H1 (cell line): ENCODE data around the gene CAPN2. TPM values are rescaled to one million over a fixed set of nuclear protein-coding genes. Genes with fewer than 3 reads are reported as not detected.

Source experiments
- CTCF ChIA-PET: fragments of 300-600 bp; sonication (Branson Sonifier 250); formaldehyde crosslinking; loops from one replicate; lab custom pipeline; 2021; ENCODE audit not compliant: partially characterized antibody; lab: Charles Lee
- POLR2A ChIA-PET: fragments of 300-600 bp; sonication (Branson Sonifier 250); formaldehyde crosslinking; loops from one replicate; lab custom pipeline; 2021; ENCODE audit warnings: inconsistent platforms; ENCODE audit not compliant: partially characterized antibody; lab: Charles Lee
- DNase-seq, 2 experiments: peaks; one replicate each; pipeline versions ENCODE4 v3.0.0 to v3.0.0-alpha.2; 2010 to 2022; ENCODE audit warnings: low spot score in 2 of 2, low read depth in 1 of 2, mixed read lengths in 1 of 2
- FAIRE-seq: peaks from 2 replicates; lab custom pipeline; 2011; peaks lifted over from hg19 to GRCh38; lab: Jason Lieb, UNC
- H2AFZ ChIP-seq: 2 replicates; pipeline ENCODE4 v1.8.1; 2012; ENCODE audit warnings: low read length, inconsistent platforms
- H2AK5ac ChIP-seq: 2 replicates; pipeline ENCODE4 v1.6.1; 2013; ENCODE audit warnings: low read depth, low read length
- H2BK120ac ChIP-seq: replicated peaks from 2 replicates; pipeline ENCODE3; 2013; ENCODE audit warnings: low read depth, low read length, inconsistent platforms
- H2BK12ac ChIP-seq: 2 replicates; pipeline ENCODE4 v1.6.1; 2013; ENCODE audit warnings: low read depth, low read length
- H2BK15ac ChIP-seq: 2 replicates; pipeline ENCODE4 v1.6.1; 2013; ENCODE audit warnings: low read length
- H2BK20ac ChIP-seq: 2 replicates; pipeline ENCODE4 v1.6.1; 2013; ENCODE audit warnings: low read length
- H2BK5ac ChIP-seq: 2 replicates; pipeline ENCODE4 v1.6.1; 2013; ENCODE audit warnings: low read depth, low read length
- H3K14ac ChIP-seq: 2 replicates; pipeline ENCODE4 v1.6.1; 2013; ENCODE audit warnings: inconsistent platforms; ENCODE audit not compliant: insufficient read length
- H3K18ac ChIP-seq: 2 replicates; pipeline ENCODE4 v1.6.1; 2013; ENCODE audit warnings: low read length; ENCODE audit errors: extremely low read depth
- H3K23ac ChIP-seq: 2 replicates; pipeline ENCODE4 v1.6.1; 2013; ENCODE audit warnings: inconsistent platforms; ENCODE audit not compliant: insufficient read length
- H3K23me2 ChIP-seq: 2 replicates; pipeline ENCODE4 v1.6.1; 2013; ENCODE audit warnings: low read depth, low read length
- H3K27ac ChIP-seq: 2 replicates; pipeline ENCODE4 v1.6.1; 2011; ENCODE audit warnings: low read depth, low read length, inconsistent platforms
- H3K27me3 ChIP-seq, 4 experiments: replicated peaks in 1 of 4; 1 replicate in 1 of 4; 2 replicates in 3 of 4; pipeline versions ENCODE4 v1.6.1 to v1.8.1; 2011 to 2013; ENCODE audit warnings: low read length in 3 of 4, mild to moderate bottlenecking in 3 of 4, inconsistent platforms in 2 of 4, mixed read lengths in 2 of 4, moderate library complexity in 1 of 4; ENCODE audit not compliant: control insufficient read depth in 3 of 4, insufficient read depth in 3 of 4; ENCODE audit errors: extremely low read depth in 1 of 4
- H3K36me3 ChIP-seq, 4 experiments: 2 replicates each; pipeline versions ENCODE4 v1.6.1 to v1.8.1; 2011 to 2013; ENCODE audit warnings: mild to moderate bottlenecking in 4 of 4, low read length in 3 of 4, moderate library complexity in 2 of 4, control low read depth in 1 of 4, inconsistent platforms in 1 of 4; ENCODE audit not compliant: insufficient read depth in 4 of 4, control insufficient read depth in 2 of 4
- H3K4ac ChIP-seq: replicated peaks from 2 replicates; pipeline ENCODE3; 2013; ENCODE audit warnings: low read length, low read depth, mixed read lengths, inconsistent platforms; ENCODE audit not compliant: insufficient read length
- H3K4me1 ChIP-seq, 4 experiments: replicated peaks in 1 of 4; 1 replicate in 1 of 4; 2 replicates in 3 of 4; pipeline versions ENCODE4 v1.6.1 to v1.8.1; 2011 to 2013; ENCODE audit warnings: low read length in 3 of 4, inconsistent platforms in 2 of 4, mixed read lengths in 1 of 4; ENCODE audit not compliant: insufficient read depth in 4 of 4, control insufficient read depth in 3 of 4
- H3K4me2 ChIP-seq, 2 experiments: 2 replicates each; pipeline versions ENCODE4 v1.6.1 to v1.8.1; 2011 to 2013; ENCODE audit warnings: low read depth in 2 of 2, low read length in 2 of 2, control low read depth in 1 of 2, inconsistent platforms in 1 of 2, mild to moderate bottlenecking in 1 of 2; ENCODE audit not compliant: insufficient read depth in 1 of 2
- H3K4me3 ChIP-seq, 4 experiments: fragments of 200-600, 300-600 bp in 1 of 4; sonication (generic), shearing (Covaris generic), sonication (Bioruptor Twin) in 1 of 4; 2 replicates each; pipeline versions ENCODE4 v1.5.1 to v1.8.1; 2011 to 2016; ENCODE audit warnings: low read length in 4 of 4, low read depth in 3 of 4, control low read depth in 2 of 4, inconsistent platforms in 2 of 4, mild to moderate bottlenecking in 2 of 4, mixed read lengths in 1 of 4, moderate library complexity in 1 of 4; ENCODE audit not compliant: insufficient read depth in 2 of 4; ENCODE audit errors: extremely low read depth in 1 of 4
- H3K56ac ChIP-seq: replicated peaks from 2 replicates; pipeline ENCODE3; 2013; ENCODE audit warnings: low read depth, mild to moderate bottlenecking, mixed read lengths, low read length, inconsistent platforms; ENCODE audit not compliant: insufficient read length
- H3K79me1 ChIP-seq: 2 replicates; pipeline ENCODE4 v1.6.1; 2013; ENCODE audit warnings: low read depth, low read length, control low read depth
- H3K79me2 ChIP-seq, 2 experiments: 2 replicates each; pipeline versions ENCODE4 v1.6.1 to v1.8.1; 2012 to 2013; ENCODE audit warnings: low read length in 2 of 2, mild to moderate bottlenecking in 2 of 2, inconsistent platforms in 1 of 2; ENCODE audit not compliant: insufficient read depth in 2 of 2, control insufficient read depth in 1 of 2
- H3K9ac ChIP-seq, 4 experiments: replicated peaks in 1 of 4; 1 replicate in 1 of 4; 2 replicates in 3 of 4; pipeline versions ENCODE4 v1.6.1 to v1.8.1; 2011 to 2013; ENCODE audit warnings: low read depth in 3 of 4, low read length in 3 of 4, control low read depth in 2 of 4, mild to moderate bottlenecking in 2 of 4, moderate library complexity in 2 of 4, inconsistent platforms in 1 of 4; ENCODE audit errors: extremely low read depth in 1 of 4
- H3K9me3 ChIP-seq, 2 experiments: 2 replicates each; pipeline versions ENCODE4 v1.6.1 to v1.8.1; 2012 to 2013; ENCODE audit warnings: mild to moderate bottlenecking in 2 of 2, moderate library complexity in 2 of 2, control low read depth in 1 of 2, inconsistent platforms in 1 of 2, low read depth in 1 of 2, low read length in 1 of 2, mixed read lengths in 1 of 2; ENCODE audit not compliant: insufficient read depth in 2 of 2
- H4K20me1 ChIP-seq, 2 experiments: replicated peaks in 1 of 2; 2 replicates each; pipeline versions ENCODE3 to v1.8.1; 2011 to 2013; ENCODE audit warnings: inconsistent platforms in 2 of 2, low read length in 2 of 2, mild to moderate bottlenecking in 1 of 2; ENCODE audit not compliant: insufficient read depth in 2 of 2, control insufficient read depth in 1 of 2
- H4K5ac ChIP-seq: 2 replicates; pipeline ENCODE4 v1.6.1; 2013; ENCODE audit warnings: low read length, low read depth, mixed read lengths, inconsistent platforms; ENCODE audit not compliant: insufficient read length
- H4K8ac ChIP-seq: 2 replicates; pipeline ENCODE4 v1.8.0; 2013; ENCODE audit warnings: mild to moderate bottlenecking, moderate library complexity, low read length, inconsistent platforms; ENCODE audit not compliant: insufficient read depth; ENCODE audit errors: extremely low read depth
- H4K91ac ChIP-seq: replicated peaks from 2 replicates; pipeline ENCODE3; 2013; ENCODE audit warnings: low read length, mixed read lengths, inconsistent platforms; ENCODE audit not compliant: insufficient read length
- BCL11A ChIP-seq, 2 experiments: IDR thresholded peaks; one replicate each; pipeline ENCODE4 v1.6.1; 2011; ENCODE audit warnings: low read depth in 2 of 2, low read length in 2 of 2, mild to moderate bottlenecking in 2 of 2
- BRCA1 ChIP-seq: IDR thresholded peaks from 2 replicates; pipeline ENCODE4 v1.6.1; 2012; ENCODE audit warnings: low read depth, low read length, improper control_type of control experiment
- CHD1 ChIP-seq: IDR thresholded peaks from 2 replicates; pipeline ENCODE4 v1.6.1; 2012; ENCODE audit warnings: low read depth, low read length, improper control_type of control experiment
- CREB1 ChIP-seq: IDR thresholded peaks from 2 replicates; pipeline ENCODE4 v1.6.1; 2012; ENCODE audit warnings: inconsistent platforms
- CTCF ChIP-seq, 3 experiments: IDR thresholded peaks; 1 replicate in 2 of 3; 2 replicates in 1 of 3; pipeline versions ENCODE4 v1.5.1 to v1.6.1; 2011; ENCODE audit warnings: low read length in 3 of 3, mild to moderate bottlenecking in 3 of 3, inconsistent platforms in 2 of 3, low read depth in 1 of 3, moderate library complexity in 1 of 3; ENCODE audit not compliant: insufficient read depth in 1 of 3; ENCODE audit errors: control extremely low read depth in 1 of 3
- EGR1 ChIP-seq: IDR thresholded peaks from 2 replicates; pipeline ENCODE4 v1.6.1; 2011; ENCODE audit warnings: low read depth, low read length, borderline replicate concordance
- EP300 ChIP-seq, 2 experiments: IDR thresholded peaks; 1 replicate in 1 of 2; 2 replicates in 1 of 2; pipeline ENCODE4 v1.6.1; 2011 to 2012; ENCODE audit warnings: low read depth in 2 of 2, low read length in 2 of 2, mild to moderate bottlenecking in 2 of 2, borderline replicate concordance in 1 of 2, inconsistent platforms in 1 of 2, moderate library complexity in 1 of 2
- FOSL1 ChIP-seq: IDR thresholded peaks from 2 replicates; pipeline ENCODE4 v1.6.1; 2011; ENCODE audit warnings: mild to moderate bottlenecking, low read depth, low read length, moderate library complexity; ENCODE audit not compliant: insufficient read depth
- SIX5 ChIP-seq: IDR thresholded peaks from 2 replicates; pipeline ENCODE4 v1.6.1; 2011; ENCODE audit warnings: mild to moderate bottlenecking, low read depth, low read length
- SP4 ChIP-seq: IDR thresholded peaks from 2 replicates; pipeline ENCODE4 v1.6.1; 2012; ENCODE audit warnings: low read length, inconsistent platforms
- WGBS, 2 experiments: shearing (Covaris generic) in 1 of 2; methylation state at CpG; one replicate each; pipeline versions ENCODE4 v1.1.6 to v1.1.7; 2013 to 2015; ENCODE audit warnings: low lambda C conversion rate in 2 of 2, mixed read lengths in 2 of 2, inconsistent platforms in 1 of 2, low coverage in 1 of 2, missing lambda C conversion rate in 1 of 2; ENCODE audit not compliant: insufficient replicate concordance in 2 of 2, insufficient coverage in 1 of 2, insufficient read length in 1 of 2; ENCODE audit errors: extremely low coverage in 1 of 2, missing lambda C conversion rate in 1 of 2; 5-methylcytosine and 5-hydroxymethylcytosine counted together
- polyA plus RNA-seq, 7 experiments: library from polyadenylated mRNA; depleted of rRNA in 3 of 7; stranded (reverse) in 5 of 7; unstranded in 2 of 7; fragments of >200 nt in 5 of 7; fragments of 200-250 nt in 2 of 7; gene quantifications; 1 replicate in 5 of 7; 2 replicates in 1 of 7; 4 replicates in 1 of 7; pipeline versions ENCODE4 v1.2.1 to v1.2.3, GENCODE V29; 2011 to 2013; ENCODE audit warnings: missing spikeins in 2 of 7, mixed read lengths in 2 of 7
- total RNA-seq: library from RNA; stranded (reverse); fragmentation: NEBNext Ultra II Directional; extraction: Animal tissue kit (Norgen Biotek cat#: 25700); gene quantifications from 2 replicates; pipeline ENCODE4 v1.2.1, GENCODE V29; 2021

CAPN2 gene
- total and polyA plus RNA-seq, 2 of the 8 experiments (the other 6 are each of a cell fraction or from before 2014, with no cell fraction given): 9.2 to 10.3 TPM

- TF ChIP-seq FOSL1 (no peak), CTCF (IDR thresholded peaks at IDR 0.05; ENCODE audit: control extremely low read depth in 1 of 3, insufficient read depth in 1 of 3, low read depth in 1 of 3, low read length in 3 of 3) (no peak), SP4 (no peak), BRCA1 (no peak), SIX5 (no peak), BCL11A (IDR thresholded peaks at IDR 0.05; ENCODE audit: low read depth in 2 of 2, low read length in 2 of 2) (no peak), EGR1 (no peak), CHD1 (no peak), EP300 (IDR thresholded peaks at IDR 0.05; ENCODE audit: borderline replicate concordance in 1 of 2, low read depth in 2 of 2, low read length in 2 of 2) (no peak), CREB1 (no peak)
- no peak overlapping the region for H2BK12ac ChIP-seq
- H4K20me1 ChIP-seq: no peaks in the 10 kb centered on the region
- no peak overlapping the region for H4K91ac ChIP-seq
- no peak overlapping the region for H2AK5ac ChIP-seq
- H4K8ac ChIP-seq: no peak overlapping the region
- no peak overlapping the region for H3K4me2 ChIP-seq
- peaks cover 13 to 54% (median 26%) of the 10 kb centered on the region in 4 experiments; a peak in 7 of 8 replicates for H3K36me3 ChIP-seq
- H3K23ac ChIP-seq: no peak overlapping the region
- no peaks in the 10 kb centered on the region for H3K23me2 ChIP-seq
- no peak overlapping the region for H3K4ac ChIP-seq
- ChIA-PET CTCF (interaction anchor here (1.1 to 1.2 kb wide), 3 partner anchors 13 to 66 kb away, joined by 3 read pairs; no protein-coding TSS in a partner anchor), POLR2A (interaction anchor here (0.8 to 1.7 kb wide), 2 partner anchors 14 to 62 kb away, joined by 3 read pairs; partner anchors contain the start of gene TP53BP2)
- H3K18ac ChIP-seq: no peak overlapping the region
- no peak overlapping the region for H3K56ac ChIP-seq
- no peak overlapping the region for H3K14ac ChIP-seq
- H3K9ac ChIP-seq: no peak overlapping the region
- H3K79me1 ChIP-seq: no peaks in the 10 kb centered on the region
- H2BK120ac ChIP-seq: no peak overlapping the region
- no peak overlapping the region for H4K5ac ChIP-seq
- H2BK20ac ChIP-seq: no peak overlapping the region
- H2AFZ ChIP-seq: no peak overlapping the region
- H2BK15ac ChIP-seq: no peak overlapping the region
- H3K27me3 ChIP-seq: no peaks in the 10 kb centered on the region
- no peak overlapping the region for H3K27ac ChIP-seq
- FAIRE-seq (no peak), DNase-seq (no peak)
- no peak overlapping the region for H3K4me3 ChIP-seq
- H3K4me1 ChIP-seq: no peaks in the 10 kb centered on the region
- H3K79me2 ChIP-seq: no peaks in the 10 kb centered on the region
- H3K9me3 ChIP-seq: no peaks in the 10 kb centered on the region
- WGBS, 2 experiments: 69% methylated on average over 1 of the region's 1 CpG; no CpG with 5 or more reads in 1 of the 2 experiments
- H2BK5ac ChIP-seq: no peak overlapping the region
Measured at GRCh38 chr1:223783676-223784075, 71.3 kb downstream of the CAPN2 start.
